Endothelial cell of umbilical vein (primary cell): ENCODE results near the gene SLC12A7. TPM values are rescaled to one million over a fixed set of nuclear protein-coding genes. Genes with fewer than 3 reads are reported as not detected.

Experiments used
- BruUV-seq: library from RNA; stranded (reverse); fragments of 400-500 nt; replicated peaks from 2 replicates; lab custom pipeline; 2021; lab: Mats Ljungman, UMichigan
- CTCF ChIA-PET: fragments of 300-600, 350-600 bp; sonication (Branson Sonifier 250); formaldehyde crosslinking; loops from one replicate; lab custom pipeline; 2021; ENCODE audit warnings: antibody characterized with exemption, inconsistent platforms; lab: Charles Lee
- POLR2A ChIA-PET: fragments of 300-600, 350-600 bp; sonication (Branson Sonifier 250); formaldehyde crosslinking; loops from one replicate; lab custom pipeline; 2021; ENCODE audit warnings: antibody characterized with exemption, inconsistent platforms; lab: Charles Lee
- DNase-seq: peaks from one replicate; pipeline ENCODE4 v3.0.0-alpha.2; 2011; ENCODE audit warnings: low read depth, low spot score
- FAIRE-seq: peaks from 2 replicates; lab custom pipeline; 2011; peaks lifted over from hg19 to GRCh38; lab: Jason Lieb, UNC
- H2AFZ ChIP-seq: 2 replicates; pipeline ENCODE4 v1.6.0; 2012; ENCODE audit warnings: low read depth, low read length, control low read depth, inconsistent platforms
- H3K27ac ChIP-seq: 2 replicates; pipeline ENCODE4 v1.5.1; 2011; ENCODE audit warnings: low read depth, mild to moderate bottlenecking, control low read depth, low read length, moderate library complexity; ENCODE audit not compliant: insufficient read depth
- H3K27me3 ChIP-seq, 2 experiments: 2 replicates each; pipeline versions ENCODE4 v1.6.0 to v1.6.1; 2011; ENCODE audit warnings: low read length in 2 of 2, mixed read lengths in 1 of 2; ENCODE audit not compliant: control insufficient read depth in 2 of 2, insufficient read depth in 2 of 2
- H3K36me3 ChIP-seq, 2 experiments: 2 replicates in 1 of 2; 3 replicates in 1 of 2; pipeline ENCODE4 v1.5.1; 2011; ENCODE audit warnings: low read length in 2 of 2, mild to moderate bottlenecking in 1 of 2, moderate library complexity in 1 of 2; ENCODE audit not compliant: control insufficient read depth in 2 of 2, insufficient read depth in 2 of 2; ENCODE audit errors: extremely low read depth in 1 of 2
- H3K4me1 ChIP-seq: 3 replicates; pipeline ENCODE4 v1.5.1; 2011; ENCODE audit warnings: mild to moderate bottlenecking, low read length; ENCODE audit not compliant: control insufficient read depth, insufficient read depth; ENCODE audit errors: extremely low read depth
- H3K4me2 ChIP-seq: 2 replicates; pipeline ENCODE4 v1.6.1; 2011; ENCODE audit warnings: low read length, control low read depth, mixed read lengths; ENCODE audit not compliant: insufficient read depth
- H3K4me3 ChIP-seq, 3 experiments: fragments of 200-600 bp in 1 of 3; sonication (generic), shearing (Covaris generic) in 1 of 3; replicated peaks in 1 of 3; 2 replicates each; pipeline ENCODE4 v1.5.1; 2011 to 2016; ENCODE audit warnings: control low read depth in 3 of 3, low read length in 3 of 3, mild to moderate bottlenecking in 2 of 3, inconsistent platforms in 1 of 3, low read depth in 1 of 3, moderate library complexity in 1 of 3; ENCODE audit not compliant: insufficient read depth in 1 of 3
- H3K79me2 ChIP-seq: 2 replicates; pipeline ENCODE4 v1.6.0; 2012; ENCODE audit warnings: low read length, inconsistent platforms; ENCODE audit not compliant: control insufficient read depth, insufficient read depth
- H3K9ac ChIP-seq: replicated peaks from 2 replicates; pipeline ENCODE3; 2011; ENCODE audit warnings: low read length, control low read depth; ENCODE audit not compliant: insufficient read depth; ENCODE audit errors: extremely low read depth
- H3K9me1 ChIP-seq: replicated peaks from 3 replicates; pipeline ENCODE4 v1.6.0; 2011; ENCODE audit warnings: mild to moderate bottlenecking, low read length; ENCODE audit not compliant: control insufficient read depth, insufficient read depth; ENCODE audit errors: extremely low read depth
- H3K9me3 ChIP-seq: replicated peaks from 2 replicates; pipeline ENCODE4 v1.5.1; 2012; ENCODE audit warnings: low read length, inconsistent platforms; ENCODE audit not compliant: control insufficient read depth, insufficient read depth
- H4K20me1 ChIP-seq: replicated peaks from 2 replicates; pipeline ENCODE3; 2011; ENCODE audit warnings: mild to moderate bottlenecking, low read length; ENCODE audit not compliant: control insufficient read depth, insufficient read depth; ENCODE audit errors: extremely low read depth
- CTCF ChIP-seq, 2 donors: IDR thresholded peaks; 1 replicate in 1 of 2; 2 replicates in 1 of 2; pipeline ENCODE4 v1.5.1; 2011; ENCODE audit warnings: low read length in 2 of 2, mild to moderate bottlenecking in 2 of 2, moderate library complexity in 2 of 2, control low read depth in 1 of 2, inconsistent platforms in 1 of 2, low read depth in 1 of 2; ENCODE audit not compliant: insufficient read depth in 1 of 2; ENCODE audit errors: extremely low read depth in 1 of 2
- EZH2 ChIP-seq: IDR thresholded peaks from 2 replicates; pipeline ENCODE4 v1.6.1; 2012; ENCODE audit warnings: borderline replicate concordance, low read depth, mild to moderate bottlenecking, moderate library complexity, low read length, inconsistent platforms; ENCODE audit not compliant: severe bottlenecking
- FOS ChIP-seq: IDR thresholded peaks from 2 replicates; pipeline ENCODE4 v1.6.1; 2011; ENCODE audit warnings: mild to moderate bottlenecking, low read length, moderate library complexity, borderline replicate concordance; ENCODE audit not compliant: insufficient read depth
- GATA2 ChIP-seq: IDR thresholded peaks from 2 replicates; pipeline ENCODE4 v1.7.0; 2011; ENCODE audit warnings: low read depth, mild to moderate bottlenecking, moderate library complexity, mixed read lengths, low read length; ENCODE audit not compliant: insufficient read length, insufficient read depth
- JUN ChIP-seq: IDR thresholded peaks from 2 replicates; pipeline ENCODE4 v1.6.1; 2011; ENCODE audit warnings: borderline replicate concordance, low read depth; ENCODE audit not compliant: insufficient read length, insufficient read depth
- MAX ChIP-seq: IDR thresholded peaks from 2 replicates; pipeline ENCODE4 v1.6.1; 2011; ENCODE audit not compliant: insufficient read depth, insufficient read length
- MYC ChIP-seq: IDR thresholded peaks from one replicate; pipeline ENCODE4 v1.6.1; 2011; ENCODE audit warnings: mild to moderate bottlenecking, low read depth, low read length
- POLR2A ChIP-seq: IDR thresholded peaks from 2 replicates; pipeline ENCODE4 v1.6.1; 2012; ENCODE audit warnings: low read depth, mild to moderate bottlenecking, control low read depth, low read length
- POLR2AphosphoS5 ChIP-seq: IDR thresholded peaks from 2 replicates; pipeline ENCODE4 v1.6.1; 2012; ENCODE audit warnings: low read depth, mild to moderate bottlenecking, control low read depth, low read length, moderate library complexity; ENCODE audit not compliant: insufficient read depth
- dilution Hi-C: fragments of 300-500 bp; cut with MboI; formaldehyde crosslinking; loops from one replicate; pipeline ENCODE4 v1.15.0; 2019; ENCODE audit warnings: low sequenced_read_pairs; ENCODE audit not compliant: extremely low pct_ligation_motif_present
- intact Hi-C: fragments of 100-400 bp; cut with micrococcal nuclease; formaldehyde crosslinking; loops from one replicate; pipeline ENCODE4 v1.10.0; 2022
- polyA plus RNA-seq, 4 experiments: library from polyadenylated mRNA; depleted of rRNA in 3 of 4; stranded (reverse) in 3 of 4; unstranded in 1 of 4; fragments of >200 nt; gene quantifications; 2 replicates each; pipeline versions ENCODE4 v1.2.1 to v1.2.3, GENCODE V29; 2011 to 2012; ENCODE audit warnings: missing spikeins in 1 of 4
- total RNA-seq: library from RNA; stranded (reverse); gene quantifications from 2 replicates; pipeline ENCODE4 v1.2.3, GENCODE V29; 2021

SLC12A7 gene
- total and polyA plus RNA-seq, 2 donors (not counting 3 experiments of a cell fraction or from before 2014, with no cell fraction given): 16.4 to 38.8 TPM

GRCh38 chr5:1012313-1012841 is 99.5 kb downstream of the SLC12A7 start:
- peaks cover 19 to 20% of the 10 kb centered on the region in 2 experiments for H3K27me3 ChIP-seq

More at GRCh38 chr5:1012313-1012841, 99.5 kb downstream of the SLC12A7 start:
- no peak overlapping the region for H3K4me3 ChIP-seq
- FAIRE-seq (no peak), DNase-seq (no peak)
- no TSS peak for BruUV-seq
- no peak overlapping the region for H3K9ac ChIP-seq
- ChIA-PET POLR2A (no interaction called here), CTCF (interaction anchor here (1.1 kb wide), 1 partner anchor 10 kb away, joined by 4 read pairs; no protein-coding TSS in a partner anchor)
- TF ChIP-seq JUN: no peak
- TF ChIP-seq POLR2AphosphoS5: no peak
- TF ChIP-seq EZH2: no peak
- TF ChIP-seq CTCF (IDR thresholded peaks at IDR 0.05; ENCODE audit: extremely low read depth in 1 of 2, insufficient read depth in 1 of 2, low read depth in 1 of 2, low read length in 2 of 2): no peak
- no peak for TF ChIP-seq FOS
- TF ChIP-seq GATA2: no peak
- no peak for TF ChIP-seq MAX
- TF ChIP-seq POLR2A: no peak
- no peak for TF ChIP-seq MYC
- no peaks in the 10 kb centered on the region for H3K79me2 ChIP-seq
- no peak overlapping the region for H3K27ac ChIP-seq
- H3K36me3 ChIP-seq: no peaks in the 10 kb centered on the region
- dilution Hi-C loops (no loop called here), intact Hi-C loops (no loop called here)
- no peaks in the 10 kb centered on the region for H4K20me1 ChIP-seq
- H3K9me1 ChIP-seq: no peaks in the 10 kb centered on the region
- H3K4me1 ChIP-seq: no peaks in the 10 kb centered on the region
- H3K4me2 ChIP-seq: no peak overlapping the region
- no peak overlapping the region for H2AFZ ChIP-seq
- no peaks in the 10 kb centered on the region for H3K9me3 ChIP-seq
